ENCODE data around the gene NUP93. TPM values are rescaled to one million over a fixed set of nuclear protein-coding genes. Genes with fewer than 3 reads are reported as not detected.

The NUP93 gene
- total RNA-seq, 3 donors from 2014 or later = 31.0 to 45.6 (median 40.8) TPM

DNA sequence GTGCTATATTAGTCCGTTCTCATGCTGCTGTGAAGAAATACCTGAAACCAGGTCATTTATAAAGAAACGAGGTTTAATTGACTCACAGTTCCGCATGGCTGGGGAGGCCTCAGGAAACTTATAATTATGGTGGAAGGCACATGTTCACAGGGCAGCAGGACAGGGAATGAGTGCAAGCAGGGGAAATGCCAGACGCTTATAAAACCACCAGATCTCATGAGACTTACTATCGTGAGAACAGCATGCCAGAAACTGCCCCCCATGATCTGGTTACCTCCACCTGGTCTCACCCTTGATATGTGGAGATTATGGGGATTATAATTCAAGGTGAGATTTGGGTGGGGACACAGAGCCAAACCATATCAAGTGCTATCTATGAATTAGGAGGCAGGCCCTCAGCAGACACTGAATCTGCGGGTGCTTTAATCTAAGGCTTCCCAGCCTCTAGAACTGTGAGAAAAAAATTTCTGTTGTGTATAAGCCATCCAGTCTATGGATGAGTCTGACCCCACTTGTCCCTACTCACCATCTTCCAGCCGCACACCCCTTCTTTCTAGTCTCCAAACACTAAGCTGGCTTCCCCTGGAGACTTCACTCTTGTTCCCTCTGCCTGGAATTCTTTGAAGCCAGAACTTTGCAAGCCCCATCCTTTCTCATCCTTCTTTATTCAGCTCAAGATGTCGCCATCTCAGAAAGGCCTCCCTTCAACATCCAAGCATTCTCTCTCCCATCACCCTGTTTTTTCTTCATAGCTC, 772 bp upstream of the NUP93 start:
- peaks cover 10% of the 10 kb centered on the region for H3K4me1 ChIP-seq (ENCODE audit: low read depth)
- TF ChIP-seq, protein P1, sequence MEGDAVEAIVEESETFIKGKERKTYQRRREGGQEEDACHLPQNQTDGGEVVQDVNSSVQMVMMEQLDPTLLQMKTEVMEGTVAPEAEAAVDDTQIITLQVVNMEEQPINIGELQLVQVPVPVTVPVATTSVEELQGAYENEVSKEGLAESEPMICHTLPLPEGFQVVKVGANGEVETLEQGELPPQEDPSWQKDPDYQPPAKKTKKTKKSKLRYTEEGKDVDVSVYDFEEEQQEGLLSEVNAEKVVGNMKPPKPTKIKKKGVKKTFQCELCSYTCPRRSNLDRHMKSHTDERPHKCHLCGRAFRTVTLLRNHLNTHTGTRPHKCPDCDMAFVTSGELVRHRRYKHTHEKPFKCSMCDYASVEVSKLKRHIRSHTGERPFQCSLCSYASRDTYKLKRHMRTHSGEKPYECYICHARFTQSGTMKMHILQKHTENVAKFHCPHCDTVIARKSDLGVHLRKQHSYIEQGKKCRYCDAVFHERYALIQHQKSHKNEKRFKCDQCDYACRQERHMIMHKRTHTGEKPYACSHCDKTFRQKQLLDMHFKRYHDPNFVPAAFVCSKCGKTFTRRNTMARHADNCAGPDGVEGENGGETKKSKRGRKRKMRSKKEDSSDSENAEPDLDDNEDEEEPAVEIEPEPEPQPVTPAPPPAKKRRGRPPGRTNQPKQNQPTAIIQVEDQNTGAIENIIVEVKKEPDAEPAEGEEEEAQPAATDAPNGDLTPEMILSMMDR (IDR thresholded peaks at IDR 0.05) = no peak
- H3K4me3 ChIP-seq = peak overlapping the region; percentile 49
- H3K9me3 ChIP-seq = no peaks in the 10 kb centered on the region
- peak in 1 of 3 donors; percentile 16 for DNase-seq
- intact Hi-C loops (cut with DNase I, micrococcal nuclease) = no loop called here
- no peaks in the 10 kb centered on the region for H3K36me3 ChIP-seq (ENCODE audit: low read depth)
- ATAC-seq = peak; percentile 7

DNA sequence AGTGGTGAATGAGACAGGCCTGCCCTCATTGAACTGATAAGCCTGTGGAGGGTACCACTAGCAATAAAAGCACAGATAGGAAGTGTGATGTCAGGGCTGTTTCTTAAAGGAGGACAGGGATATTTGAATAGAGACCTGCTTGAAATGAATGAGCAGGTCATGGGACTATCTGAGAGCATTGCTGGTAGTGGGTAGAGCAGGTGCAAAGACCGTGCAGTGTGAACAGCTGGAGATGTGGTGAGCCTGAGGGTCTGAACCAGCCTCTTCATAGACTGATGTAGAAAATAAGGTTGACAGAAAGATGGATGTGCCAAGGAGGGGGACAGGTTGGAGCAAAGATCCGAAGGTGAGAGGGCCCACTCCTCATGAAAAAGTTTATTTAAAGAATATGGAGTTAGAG, 2.4 kb downstream of the NUP93 start:
- ATAC-seq = no peak
- intact Hi-C loops (cut with DNase I, micrococcal nuclease) = no loop called here
- TF ChIP-seq, protein P1 (IDR thresholded peaks at IDR 0.05) = no peak
- Histone ChIP-seq H3K4me1 (ENCODE audit: low read depth) (peaks cover 10% of the 10 kb centered on the region), H3K9me3 (no peaks in the 10 kb centered on the region), H3K4me3 (no peak overlapping the region), H3K36me3 (ENCODE audit: low read depth) (no peaks in the 10 kb centered on the region)
- no peak for DNase-seq

DNA sequence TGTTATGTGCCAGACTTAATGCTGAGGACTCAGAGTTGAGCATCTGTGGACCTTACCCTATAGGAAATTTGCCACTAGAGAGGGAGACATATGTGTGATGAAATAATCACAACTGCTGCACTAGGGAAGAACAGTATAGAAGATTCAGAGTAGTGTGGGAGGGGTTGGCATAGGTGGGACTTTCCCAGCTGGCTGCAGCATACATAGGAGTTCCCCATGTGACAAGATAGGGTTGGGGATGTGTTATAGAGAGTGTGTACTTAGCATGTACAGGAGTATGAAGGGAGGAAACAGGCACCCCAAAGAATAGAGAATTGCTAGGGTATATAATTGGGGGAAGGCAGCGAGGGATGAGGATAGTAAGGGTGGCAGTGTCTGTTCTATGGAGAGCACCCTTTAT, 2.9 kb downstream of the NUP93 start:
- DNase-seq (no peak), ATAC-seq (no peak)

DNA sequence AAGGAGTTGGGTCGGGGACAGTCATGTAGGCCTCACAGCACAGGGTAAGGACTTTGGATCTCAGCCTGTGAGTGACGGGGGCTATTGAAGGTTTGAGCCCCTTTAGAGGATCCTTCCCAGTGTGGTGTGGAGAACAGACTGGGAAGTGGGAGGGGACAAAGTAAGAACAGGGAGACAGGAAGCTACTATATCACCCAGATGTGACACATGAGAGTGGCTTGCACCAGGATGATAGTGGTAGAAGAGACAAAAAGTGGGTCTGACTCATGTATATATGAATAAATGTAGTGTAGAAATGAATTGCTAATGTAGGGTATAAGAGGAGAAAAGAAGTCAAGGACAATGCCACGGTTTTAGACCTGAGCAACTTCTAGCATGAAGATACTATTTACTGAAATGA, 4.5 kb downstream of the NUP93 start:
- Histone ChIP-seq H3K9me3 (no peaks in the 10 kb centered on the region), H3K36me3 (ENCODE audit: low read depth) (no peaks in the 10 kb centered on the region), H3K4me3 (no peak overlapping the region), H3K4me1 (ENCODE audit: low read depth) (peaks cover 6% of the 10 kb centered on the region)
- TF ChIP-seq, protein P1 (IDR thresholded peaks at IDR 0.05) = no peak
- intact Hi-C loops (cut with DNase I, micrococcal nuclease) = no loop called here
- DNase-seq (no peak), ATAC-seq (no peak)

More for the DNA sequence above, 2.9 kb downstream of the NUP93 start:
- no peak overlapping the region for H3K4me3 ChIP-seq
- peaks cover 10% of the 10 kb centered on the region for H3K4me1 ChIP-seq (ENCODE audit: low read depth)
- no peaks in the 10 kb centered on the region for H3K9me3 ChIP-seq
- TF ChIP-seq, protein P1 (IDR thresholded peaks at IDR 0.05) = no peak
- intact Hi-C loops (cut with DNase I, micrococcal nuclease) = no loop called here
- H3K36me3 ChIP-seq (ENCODE audit: low read depth) = no peaks in the 10 kb centered on the region

DNA sequence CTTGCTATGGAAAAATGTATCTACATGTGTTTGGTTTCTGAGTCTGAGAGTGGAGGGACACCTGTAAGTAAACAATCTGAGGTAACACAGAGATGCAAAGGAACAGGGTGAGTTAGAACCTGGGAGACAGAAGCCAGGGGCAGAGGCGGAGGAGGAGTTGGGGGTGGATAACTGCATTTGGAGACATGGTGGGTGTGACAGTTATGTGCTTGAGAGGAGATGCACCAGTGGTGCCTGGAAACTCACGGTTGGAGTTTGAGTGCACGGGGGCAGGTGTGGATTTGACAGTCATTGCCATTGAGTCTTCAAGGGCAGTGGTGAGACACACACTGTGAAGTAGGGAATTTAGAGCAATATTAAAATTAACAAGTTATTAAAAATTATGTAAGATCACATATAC, 6.5 kb downstream of the NUP93 start:
- no peak for DNase-seq
- no peaks in the 10 kb centered on the region for H3K9me3 ChIP-seq
- ATAC-seq = no peak
- H3K4me1 ChIP-seq (ENCODE audit: low read depth) = no peaks in the 10 kb centered on the region
- no peak overlapping the region for H3K4me3 ChIP-seq
- H3K36me3 ChIP-seq (ENCODE audit: low read depth) = no peaks in the 10 kb centered on the region
- intact Hi-C loops (cut with DNase I, micrococcal nuclease) = no loop called here
- TF ChIP-seq, protein P1 (IDR thresholded peaks at IDR 0.05) = no peak
